ENCODE results near the gene KMT5C.

Gene KMT5C

GRCh38 chr19:55341595-55342531 is 2.2 kb downstream of the KMT5C start:
- Histone ChIP-seq H3K27me3 (no peaks in the 10 kb centered on the region), H3K4me3 (ENCODE audit: low read depth, low read length) (peak overlapping the region; percentile 19), H3K9me3 (no peaks in the 10 kb centered on the region), H3K36me3 (peaks cover 9% of the 10 kb centered on the region; the same call in 1 of the 2 replicates), H3K4me1 (peaks cover 4% of the 10 kb centered on the region)
- DNase-seq, result no peak
- no peak for TF ChIP-seq CTCF (IDR thresholded peaks at IDR 0.05; ENCODE audit: low read depth, low read length)

GRCh38 chr19:55344444-55344843 is 4.8 kb downstream of the KMT5C start:
- peaks cover 4% of the 10 kb centered on the region for H3K4me1 ChIP-seq
- peaks cover 9% of the 10 kb centered on the region; the same call in 1 of the 2 replicates for H3K36me3 ChIP-seq
- no peaks in the 10 kb centered on the region for H3K27me3 ChIP-seq
- H3K4me3 ChIP-seq (ENCODE audit: low read depth, low read length), result no peak overlapping the region
- no peaks in the 10 kb centered on the region for H3K9me3 ChIP-seq
- TF ChIP-seq CTCF (IDR thresholded peaks at IDR 0.05; ENCODE audit: low read depth, low read length), result peak; percentile 25
- DNase-seq, result peak; percentile 66

GRCh38 chr19:55345101-55345817 is 5.6 kb downstream of the KMT5C start:
- no peak for TF ChIP-seq CTCF (IDR thresholded peaks at IDR 0.05; ENCODE audit: low read depth, low read length)
- H3K27me3 ChIP-seq, result no peaks in the 10 kb centered on the region
- no peak overlapping the region for H3K4me3 ChIP-seq (ENCODE audit: low read depth, low read length)
- H3K4me1 ChIP-seq, result peaks cover 4% of the 10 kb centered on the region
- no peak for DNase-seq
- H3K9me3 ChIP-seq, result no peaks in the 10 kb centered on the region
- peaks cover 9% of the 10 kb centered on the region; the same call in 1 of the 2 replicates for H3K36me3 ChIP-seq

GRCh38 chr19:55345818-55346724 is 6.4 kb downstream of the KMT5C start:
- DNase-seq, result peak; percentile 60
- H3K27me3 ChIP-seq, result no peaks in the 10 kb centered on the region
- peaks cover 9% of the 10 kb centered on the region; the same call in 1 of the 2 replicates for H3K36me3 ChIP-seq
- no peak overlapping the region for H3K4me3 ChIP-seq (ENCODE audit: low read depth, low read length)
- no peak for TF ChIP-seq CTCF (IDR thresholded peaks at IDR 0.05; ENCODE audit: low read depth, low read length)
- H3K4me1 ChIP-seq, result peaks cover 4% of the 10 kb centered on the region
- H3K9me3 ChIP-seq, result no peaks in the 10 kb centered on the region

GRCh38 chr19:55346725-55347441 is 7.2 kb downstream of the KMT5C start:
- Histone ChIP-seq H3K36me3 (peaks cover 9% of the 10 kb centered on the region; the same call in 1 of the 2 replicates), H3K27me3 (peaks cover 7% of the 10 kb centered on the region), H3K4me1 (peaks cover 4% of the 10 kb centered on the region), H3K4me3 (ENCODE audit: low read depth, low read length) (no peak overlapping the region), H3K9me3 (no peaks in the 10 kb centered on the region)
- no peak for DNase-seq
- TF ChIP-seq CTCF (IDR thresholded peaks at IDR 0.05; ENCODE audit: low read depth, low read length), result no peak
